Measurements from ENCODE around the gene RGS6. TPM values are rescaled to one million over a fixed set of nuclear protein-coding genes. Genes with fewer than 3 reads are reported as not detected.

RGS6 gene
- total RNA-seq, 2 experiments from 2014 or later, result not detected

DNA sequence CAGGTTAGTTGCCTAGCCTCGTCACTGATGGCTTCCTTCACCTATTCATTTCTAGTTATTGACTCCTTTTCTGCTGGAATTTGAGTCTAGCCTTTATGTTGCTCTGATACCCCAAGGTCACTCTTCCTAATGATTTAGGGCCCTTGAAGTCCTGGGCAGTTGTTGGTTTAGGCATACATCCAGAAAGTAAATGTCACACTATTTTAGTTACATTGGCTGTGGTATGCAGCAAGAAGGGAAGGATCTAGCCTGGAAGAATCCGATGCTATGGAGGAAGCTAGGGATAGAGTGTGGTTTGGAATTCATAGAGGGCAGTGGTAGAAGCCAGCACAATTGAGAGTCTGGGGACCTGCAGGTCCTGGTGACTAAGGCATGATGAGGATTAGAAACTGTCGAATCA, 38.0 kb downstream of the RGS6 start:
- POLR2A ChIA-PET, result no interaction called here
- peaks cover 3% of the 10 kb centered on the region for H3K9me3 Mint-ChIP-seq

DNA sequence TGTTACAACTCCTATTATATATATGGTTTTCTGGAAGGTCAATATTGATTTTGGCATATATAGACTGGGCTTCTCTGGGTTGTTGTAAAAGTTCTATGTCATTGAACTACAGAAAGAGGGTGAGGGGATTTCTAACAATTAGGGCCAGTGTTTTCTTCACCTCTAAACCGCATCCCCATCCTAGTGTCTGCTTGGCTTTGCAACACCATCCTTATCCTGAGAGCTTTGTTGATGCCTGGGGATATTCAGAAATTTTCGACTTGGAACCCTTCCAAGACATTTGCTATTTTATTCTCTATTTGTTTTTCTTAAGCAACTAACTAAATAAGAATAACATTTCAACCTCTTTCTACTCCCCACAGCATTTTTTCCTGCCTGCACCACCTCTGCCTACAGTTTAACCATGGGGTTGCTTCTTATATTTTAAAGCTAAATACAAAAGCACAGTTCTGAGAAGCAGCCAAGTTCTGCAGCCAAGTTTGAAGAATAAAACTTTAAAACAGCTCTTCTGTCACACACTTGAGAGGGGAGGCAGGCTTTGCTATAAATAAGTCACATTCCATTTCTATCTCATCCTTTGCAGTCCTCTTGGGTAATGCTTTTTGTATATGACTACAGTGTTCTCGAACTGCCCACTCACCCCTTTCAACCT, 53.4 kb downstream of the RGS6 start:
- ChIA-PET CTCF (no interaction called here), POLR2A (interaction anchor here (0.6 kb wide), 1 partner anchor 238 kb away, joined by 3 read pairs; no protein-coding TSS in a partner anchor)
- no peak overlapping the region for H3K4me3 Mint-ChIP-seq
- DNase-seq, result no peak
- TF ChIP-seq, protein P1, sequence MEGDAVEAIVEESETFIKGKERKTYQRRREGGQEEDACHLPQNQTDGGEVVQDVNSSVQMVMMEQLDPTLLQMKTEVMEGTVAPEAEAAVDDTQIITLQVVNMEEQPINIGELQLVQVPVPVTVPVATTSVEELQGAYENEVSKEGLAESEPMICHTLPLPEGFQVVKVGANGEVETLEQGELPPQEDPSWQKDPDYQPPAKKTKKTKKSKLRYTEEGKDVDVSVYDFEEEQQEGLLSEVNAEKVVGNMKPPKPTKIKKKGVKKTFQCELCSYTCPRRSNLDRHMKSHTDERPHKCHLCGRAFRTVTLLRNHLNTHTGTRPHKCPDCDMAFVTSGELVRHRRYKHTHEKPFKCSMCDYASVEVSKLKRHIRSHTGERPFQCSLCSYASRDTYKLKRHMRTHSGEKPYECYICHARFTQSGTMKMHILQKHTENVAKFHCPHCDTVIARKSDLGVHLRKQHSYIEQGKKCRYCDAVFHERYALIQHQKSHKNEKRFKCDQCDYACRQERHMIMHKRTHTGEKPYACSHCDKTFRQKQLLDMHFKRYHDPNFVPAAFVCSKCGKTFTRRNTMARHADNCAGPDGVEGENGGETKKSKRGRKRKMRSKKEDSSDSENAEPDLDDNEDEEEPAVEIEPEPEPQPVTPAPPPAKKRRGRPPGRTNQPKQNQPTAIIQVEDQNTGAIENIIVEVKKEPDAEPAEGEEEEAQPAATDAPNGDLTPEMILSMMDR (IDR thresholded peaks at IDR 0.05), result no peak
- intact Hi-C loops (cut with micrococcal nuclease), result no loop called here
- H3K9me3 Mint-ChIP-seq, result no peaks in the 10 kb centered on the region
- peaks cover 12% of the 10 kb centered on the region for H3K27me3 Mint-ChIP-seq
- no peak overlapping the region for H3K27ac Mint-ChIP-seq
- no peaks in the 10 kb centered on the region for H3K4me1 Mint-ChIP-seq (ENCODE audit: low read depth)
- no peak for ATAC-seq
- no peaks in the 10 kb centered on the region for H3K36me3 Mint-ChIP-seq (ENCODE audit: low read depth)

More for the DNA sequence above, 38.0 kb downstream of the RGS6 start:
- H3K36me3 Mint-ChIP-seq (ENCODE audit: low read depth), result no peaks in the 10 kb centered on the region
- TF ChIP-seq, protein P1 (IDR thresholded peaks at IDR 0.05), result no peak
- CTCF ChIA-PET, result no interaction called here
- peaks cover 15% of the 10 kb centered on the region for H3K4me1 Mint-ChIP-seq (ENCODE audit: low read depth)
- no peak for DNase-seq
- intact Hi-C loops (cut with micrococcal nuclease), result no loop called here
- ATAC-seq, result no peak
- H3K4me3 Mint-ChIP-seq, result no peak overlapping the region
- H3K27ac Mint-ChIP-seq, result no peak overlapping the region
- H3K27me3 Mint-ChIP-seq, result peaks cover 8% of the 10 kb centered on the region

DNA sequence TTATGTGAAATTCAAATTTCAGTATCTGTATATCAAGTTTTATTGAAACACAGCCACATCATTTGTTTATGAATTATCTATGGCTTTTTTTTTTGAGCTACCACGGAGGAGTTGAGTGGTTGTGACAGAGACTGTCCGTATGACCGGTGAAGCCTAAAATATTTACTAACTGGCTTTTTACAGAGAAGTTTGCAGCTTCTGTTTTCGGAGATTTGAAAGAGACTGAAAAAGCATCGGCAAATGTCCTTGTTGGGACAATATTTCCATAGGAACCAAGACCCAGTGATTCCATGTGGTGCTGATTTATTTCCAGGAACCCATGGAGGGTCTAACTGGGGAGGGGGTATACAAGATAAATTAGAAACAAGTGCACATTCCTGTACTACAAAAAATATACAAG, 56.2 kb downstream of the RGS6 start:
- no peak for DNase-seq

DNA sequence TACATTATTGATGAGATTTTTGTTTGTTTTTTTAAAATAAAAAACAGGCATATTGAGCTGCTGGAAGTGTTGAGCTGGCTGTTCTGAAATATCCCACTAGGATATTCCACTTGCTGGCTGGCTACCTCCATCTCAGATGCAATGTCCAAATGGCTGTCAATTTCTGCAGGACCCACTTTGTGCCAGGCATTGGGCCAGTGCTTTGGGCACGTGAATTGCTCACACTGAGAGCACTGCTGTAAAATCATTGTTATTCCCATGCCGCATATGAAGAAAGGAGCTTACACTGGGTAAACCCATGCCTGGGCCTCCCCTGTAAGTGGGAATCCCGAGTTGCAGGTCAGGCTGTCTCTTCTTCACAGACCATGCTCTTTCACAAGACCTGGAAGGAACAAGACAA, 56.7 kb downstream of the RGS6 start:
- CTCF ChIA-PET, result no interaction called here
- ATAC-seq (no peak), DNase-seq (no peak)
- Mint-ChIP-seq H3K4me3 (no peak overlapping the region), H3K27me3 (peaks cover 5% of the 10 kb centered on the region), H3K27ac (no peak overlapping the region), H3K9me3 (no peaks in the 10 kb centered on the region), H3K36me3 (ENCODE audit: low read depth) (no peaks in the 10 kb centered on the region), H3K4me1 (ENCODE audit: low read depth) (no peaks in the 10 kb centered on the region)
- TF ChIP-seq, protein P1 (IDR thresholded peaks at IDR 0.05), result no peak
- POLR2A ChIA-PET, result interaction anchor here (0.6 kb wide), 1 partner anchor 89 kb away, joined by 3 read pairs; no protein-coding TSS in a partner anchor
- intact Hi-C loops (cut with micrococcal nuclease), result no loop called here

More for the DNA sequence above, 56.2 kb downstream of the RGS6 start:
- Mint-ChIP-seq H3K27ac (no peak overlapping the region), H3K4me3 (no peak overlapping the region), H3K27me3 (peaks cover 8% of the 10 kb centered on the region), H3K9me3 (no peaks in the 10 kb centered on the region), H3K4me1 (ENCODE audit: low read depth) (no peaks in the 10 kb centered on the region), H3K36me3 (ENCODE audit: low read depth) (no peaks in the 10 kb centered on the region)
- intact Hi-C loops (cut with micrococcal nuclease), result no loop called here
- ATAC-seq, result no peak
- ChIA-PET POLR2A (no interaction called here), CTCF (no interaction called here)
- TF ChIP-seq, protein P1 (IDR thresholded peaks at IDR 0.05), result no peak

DNA sequence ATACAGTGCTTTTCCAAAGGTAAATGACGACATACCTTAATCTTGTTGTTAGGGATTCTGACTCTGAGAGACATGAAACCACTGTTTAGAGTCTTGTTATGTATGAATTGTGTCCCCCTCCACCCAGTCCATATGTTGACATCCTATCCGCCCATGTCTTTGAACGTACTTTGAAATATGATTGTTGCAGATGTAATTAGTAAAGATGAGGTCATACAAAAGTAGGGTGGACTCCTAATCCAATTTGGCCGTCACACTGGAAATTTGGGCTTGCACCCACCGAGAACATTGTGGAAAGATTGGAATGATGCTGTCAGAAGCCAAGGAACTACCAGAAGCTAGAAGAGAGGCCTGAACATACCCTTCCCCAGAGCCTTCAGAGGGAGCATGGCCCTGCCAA, 62.2 kb downstream of the RGS6 start:
- Mint-ChIP-seq H3K4me1 (ENCODE audit: low read depth) (no peaks in the 10 kb centered on the region), H3K36me3 (ENCODE audit: low read depth) (no peaks in the 10 kb centered on the region), H3K4me3 (no peak overlapping the region), H3K27me3 (peaks cover 3% of the 10 kb centered on the region), H3K9me3 (peaks cover 2% of the 10 kb centered on the region), H3K27ac (no peak overlapping the region)
- ChIA-PET CTCF (no interaction called here), POLR2A (no interaction called here)
- intact Hi-C loops (cut with micrococcal nuclease), result no loop called here
- TF ChIP-seq, protein P1 (IDR thresholded peaks at IDR 0.05), result no peak
- DNase-seq, result no peak
- no peak for ATAC-seq

All from activated CD8-positive, alpha-beta T cell treated with anti-CD3 and anti-CD28 coated beads for 36 hours (primary cell).